Body of pancreas (tissue), 4 donors: Measurements from ENCODE around the gene NEUROG3.

ENCODE experiments used
- CTCF ChIP-seq, 7 experiments: fragments of 450-650 bp in 4 of 7; fragments of 200-600 bp in 3 of 7; sonication (generic) in 3 of 7; IDR thresholded peaks; one replicate each; pipeline ENCODE4 v1.5.1; 2016 to 2019; ENCODE audit warnings: antibody characterized with exemption in 7 of 7
- POLR2A ChIP-seq, 3 donors: fragments of 450-650 bp; IDR thresholded peaks; one replicate each; pipeline ENCODE4 v1.6.1; 2016; ENCODE audit warnings: antibody characterized with exemption in 3 of 3, mild to moderate bottlenecking in 2 of 3

- no peak for TF ChIP-seq POLR2A (IDR thresholded peaks at IDR 0.05)
- TF ChIP-seq CTCF (IDR thresholded peaks at IDR 0.05), result no peak
Measured at GRCh38 chr10:69588358-69588757, 15.1 kb upstream of the NEUROG3 start.
